GOT3 (cell line): ENCODE data around the gene TAF11.
"Not testable (repeated sequence)": the region's sequence is repeated elsewhere in the genome, so short reads cannot be mapped to it uniquely, and the experiment has no call there.

Experiments used
- DNase-seq: peaks from one replicate; lab custom pipeline; 2025; ENCODE audit warnings: mixed read lengths; lab: John Stamatoyannopoulos, UW

Gene TAF11

DNA sequence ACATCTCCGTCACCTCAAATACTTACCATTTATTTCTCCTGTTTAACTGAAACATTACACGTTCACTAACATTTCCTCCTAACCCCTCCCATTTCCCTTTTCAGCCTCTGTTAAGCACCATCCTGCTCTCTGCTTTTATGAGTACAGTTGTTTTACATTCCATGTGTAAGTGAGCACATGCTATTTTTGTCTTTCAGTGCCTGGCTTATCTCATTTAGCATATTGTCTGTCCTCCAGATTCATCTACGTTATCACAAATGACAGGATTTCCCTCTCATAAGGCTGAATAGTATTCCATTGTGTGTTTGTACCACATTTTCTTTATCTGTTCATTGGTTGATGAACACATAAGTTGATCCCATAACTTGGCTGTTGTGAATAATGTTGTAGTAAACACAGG lies 22.7 kb downstream of the TAF11 start:
- no peak for DNase-seq

DNA sequence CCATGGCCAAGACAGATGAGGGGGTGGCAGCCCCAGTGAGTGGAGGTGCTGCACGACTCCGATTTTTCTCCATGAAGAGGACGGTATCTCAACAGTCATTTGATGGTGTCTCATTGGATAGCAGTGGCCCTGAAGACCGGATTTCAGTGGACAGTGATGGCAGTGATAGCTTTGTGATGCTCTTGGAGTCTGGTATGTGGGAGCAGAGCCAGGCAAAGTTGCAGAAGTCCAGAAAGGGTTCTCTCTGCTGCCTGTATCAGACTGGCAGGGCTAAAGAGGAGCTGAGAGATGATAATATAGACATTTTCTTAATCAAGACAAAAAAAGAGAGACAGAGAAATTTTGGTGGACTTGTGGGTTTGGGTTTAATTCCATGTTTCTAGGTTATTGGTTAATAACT lies 23.8 kb downstream of the TAF11 start:
- DNase-seq = no peak

DNA sequence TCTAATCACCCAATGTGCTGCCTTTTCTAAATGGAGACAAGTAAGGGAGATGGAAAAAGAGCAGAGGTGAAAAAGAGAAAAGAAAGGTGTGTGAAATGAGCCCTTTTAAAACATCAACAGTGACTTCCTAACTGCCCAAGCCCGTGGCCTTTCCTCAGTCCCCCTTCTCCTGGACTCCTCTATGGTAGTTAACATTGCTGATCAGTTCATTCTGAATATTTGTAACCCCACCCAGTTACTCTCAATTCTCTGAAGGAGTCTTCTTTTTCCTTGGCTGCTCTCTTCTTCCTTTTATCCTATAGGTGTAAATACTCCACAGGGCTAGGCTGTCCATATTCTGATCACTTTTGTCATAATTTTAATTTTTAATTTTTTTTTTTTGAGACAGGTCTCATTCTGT lies 27.1 kb downstream of the TAF11 start:
- no peak for DNase-seq

- no peak for DNase-seq
Measured at GRCh38 chr6:34859951-34860350, 27.9 kb downstream of the TAF11 start.

- no peak for DNase-seq
Measured at GRCh38 chr6:34858681-34859080, 29.2 kb downstream of the TAF11 start.

GRCh38 chr6:34855463-34855862 lies 32.4 kb downstream of the TAF11 start:
- no peak for DNase-seq

GRCh38 chr6:34852406-34853085 lies 35.3 kb downstream of the TAF11 start:
- DNase-seq = no peak

DNA sequence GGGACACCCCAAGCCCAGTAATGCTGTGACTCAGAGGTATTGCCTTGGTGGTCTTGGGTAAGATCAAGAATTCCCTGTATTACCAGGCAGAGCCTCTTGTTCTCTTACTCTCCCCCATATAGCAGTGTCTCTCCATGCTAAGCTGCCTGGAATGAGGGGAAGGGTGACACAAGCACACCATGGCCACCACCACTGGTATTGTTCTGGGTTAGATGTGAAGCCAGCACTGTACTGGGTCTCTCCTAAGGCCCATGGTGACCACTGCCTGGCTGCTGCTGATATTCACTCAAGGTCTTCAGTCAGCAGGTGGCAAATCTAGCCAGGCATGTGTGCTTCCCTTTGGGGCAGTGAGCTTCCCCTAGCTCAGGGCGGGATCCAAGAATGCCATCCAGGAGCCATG lies 36.5 kb downstream of the TAF11 start:
- no peak for DNase-seq

- not testable (repeated sequence) for DNase-seq
Measured at GRCh38 chr6:34849066-34849465, 38.8 kb downstream of the TAF11 start.

DNA sequence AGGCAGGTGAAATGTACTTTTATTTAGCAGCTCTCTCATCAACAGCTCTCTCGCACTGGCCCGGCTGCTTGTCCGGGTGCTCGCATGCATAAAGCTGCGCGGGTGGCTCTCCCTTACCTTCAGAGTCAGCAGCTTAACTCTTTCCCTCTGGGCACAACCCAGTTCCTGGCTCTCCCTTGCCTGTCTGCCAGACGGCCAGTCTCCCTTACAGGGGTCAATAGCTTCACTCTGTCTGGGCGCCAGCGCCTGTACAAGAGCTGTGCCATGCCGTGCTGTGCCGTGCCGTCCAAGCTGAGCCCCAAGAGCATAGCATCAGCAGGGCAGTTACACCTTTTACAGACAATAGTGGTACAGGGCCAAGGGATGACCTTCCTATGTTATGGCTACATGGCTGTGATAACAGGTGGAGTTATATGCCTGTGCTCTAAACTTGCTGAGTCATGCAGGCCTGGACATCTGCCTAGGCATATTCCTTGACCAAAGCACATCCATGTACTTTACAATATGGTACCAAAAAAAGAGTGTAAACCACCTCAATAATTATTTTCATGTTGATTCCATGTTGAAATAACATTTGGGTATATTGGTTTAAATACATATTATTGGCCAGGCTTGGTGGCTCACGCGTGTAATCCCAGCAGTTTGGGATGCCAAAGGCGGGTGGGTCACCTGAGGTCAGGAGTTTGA lies 48.0 kb downstream of the TAF11 start:
- DNase-seq = no peak

- DNase-seq = no peak
Measured at GRCh38 chr6:34837528-34837927, 50.3 kb downstream of the TAF11 start.

DNA sequence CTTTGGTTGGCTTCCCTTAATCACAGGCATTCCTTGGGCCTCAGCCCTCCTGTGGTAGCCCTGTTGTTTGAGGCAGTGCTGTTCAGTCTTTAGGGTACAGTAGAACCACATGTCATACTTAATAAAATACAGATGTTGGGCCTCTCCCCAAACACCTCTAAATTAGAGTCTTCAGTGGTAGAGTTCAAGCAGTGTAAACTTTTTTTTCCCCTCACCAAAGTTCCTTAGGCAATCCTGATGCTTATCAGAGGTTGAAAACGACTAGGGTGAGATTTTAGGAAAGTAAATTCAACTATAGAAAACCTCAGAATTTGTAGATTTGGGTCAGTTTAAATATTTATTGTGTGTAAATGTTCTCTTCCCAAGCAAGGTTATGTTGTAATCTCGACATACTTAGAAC lies 51.4 kb downstream of the TAF11 start:
- no peak for DNase-seq

DNA sequence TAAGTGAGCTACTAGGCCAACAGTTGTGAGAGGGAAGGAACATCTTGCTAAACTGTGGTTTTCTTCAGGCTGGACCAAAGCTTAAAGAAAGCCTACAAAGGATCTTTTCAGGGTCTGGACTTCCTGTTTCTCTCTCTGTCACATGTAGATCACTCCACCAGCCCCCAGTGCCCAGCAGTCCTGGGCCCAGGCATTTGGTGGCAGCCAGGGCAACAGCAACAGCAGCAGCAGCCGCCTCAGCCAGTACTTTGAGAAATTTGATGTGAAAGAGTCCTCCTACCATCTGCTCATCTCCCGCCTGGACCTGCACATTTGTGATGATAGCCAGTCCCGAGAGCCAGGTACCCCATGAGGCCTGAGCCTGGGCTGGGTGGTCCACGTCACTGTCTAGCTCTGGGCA lies 51.8 kb downstream of the TAF11 start:
- no peak for DNase-seq

GRCh38 chr6:34834789-34835518 lies 52.9 kb downstream of the TAF11 start:
- no peak for DNase-seq

DNA sequence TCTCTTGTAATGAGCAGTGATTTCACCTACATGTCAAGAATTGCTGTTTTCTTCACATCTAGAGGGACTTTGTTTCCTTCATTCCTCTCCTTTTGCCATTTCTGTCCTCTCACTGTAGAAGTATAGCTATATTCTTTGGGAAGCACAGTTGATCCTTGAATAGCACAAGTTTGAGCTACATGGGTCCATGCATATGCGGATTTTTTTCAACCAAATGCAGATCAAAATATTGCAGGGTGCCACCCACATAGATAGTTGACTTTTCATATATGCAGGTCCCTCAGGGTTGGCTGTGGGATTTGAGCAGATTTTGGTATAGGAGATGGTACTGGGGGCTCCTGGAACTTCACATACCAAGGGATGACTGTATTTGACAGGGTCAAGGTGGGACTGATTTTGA lies 54.9 kb downstream of the TAF11 start:
- DNase-seq = no peak

- DNase-seq = no peak
Measured at GRCh38 chr6:34829137-34829536, 58.7 kb downstream of the TAF11 start.
